Measurements from ENCODE around the gene PPP1R26. TPM values are rescaled to one million over a fixed set of nuclear protein-coding genes. Genes with fewer than 3 reads are reported as not detected.
A peak's percentile ranks its signal among the peaks of the same experiment; 100 is the strongest.

Gene PPP1R26
- total and polyA plus RNA-seq, 9 of the 15 experiments (the other 6 are each of a cell fraction or from before 2014, with no cell fraction given): 0.77 to 26.8 (median 9.3) TPM

GRCh38 chr9:135506327-135507103 is 26.9 kb downstream of the PPP1R26 start (continued):
- TF ChIP-seq ZNF324 (CRISPR knock-in tag; IDR thresholded peaks at IDR 0.05) (no peak), ZBTB26 (CRISPR knock-in tag; IDR thresholded peaks at IDR 0.05) (no peak), HNRNPUL1 (IDR thresholded peaks at IDR 0.05; ENCODE audit: low read length) (no peak), PHF8 (IDR thresholded peaks at IDR 0.05; ENCODE audit: borderline replicate concordance, low read length) (peak; percentile 39; the same call in 1 of the 2 replicates), PBX2 (CRISPR knock-in tag; IDR thresholded peaks at IDR 0.05; ENCODE audit: low read depth) (no peak), PBX2 (tag; conservative IDR thresholded peaks at IDR 0.05; ENCODE audit: low read depth) (no peak), AFF4 (CRISPR knock-in tag; IDR thresholded peaks at IDR 0.05) (no peak), TEAD4 (IDR thresholded peaks at IDR 0.05; ENCODE audit: low read length) (no peak), TEAD4 (CRISPR knock-in tag; IDR thresholded peaks at IDR 0.05; ENCODE audit: borderline replicate concordance) (no peak), DNMT1 (IDR thresholded peaks at IDR 0.05) (no peak), UBTF (IDR thresholded peaks at IDR 0.05; ENCODE audit: borderline replicate concordance in 1 of 2, low read depth in 2 of 2, low read length in 2 of 2) (0 out of 4 replicates have a peak, but pooled peaks of 1 of the 2 experiments have one; percentile 48), SP1 (CRISPR knock-in tag; IDR thresholded peaks at IDR 0.05) (peak; percentile 69), FUS (optimal IDR thresholded peaks at IDR 0.05; ENCODE audit: low read depth, low read length) (no peak), LEF1 (IDR thresholded peaks at IDR 0.05) (peak; percentile 84), ARID1B (IDR thresholded peaks at IDR 0.05) (peak; percentile 26; the same call in 1 of the 2 replicates), PHB (CRISPR knock-in tag; IDR thresholded peaks at IDR 0.05) (no peak), ZKSCAN3 (CRISPR knock-in tag; IDR thresholded peaks at IDR 0.05) (no peak)

All from K562 (cell line).